HG03159 (cell line): ENCODE data around the gene ASS1.

Experiments used
- ATAC-seq: cut with Tn5 transposase; IDR thresholded peaks from one replicate; pipeline ENCODE4 v1.9.1; 2021; ENCODE audit warnings: mild to moderate bottlenecking, moderate library complexity; ENCODE audit not compliant: unreplicated experiment

Gene ASS1

DNA sequence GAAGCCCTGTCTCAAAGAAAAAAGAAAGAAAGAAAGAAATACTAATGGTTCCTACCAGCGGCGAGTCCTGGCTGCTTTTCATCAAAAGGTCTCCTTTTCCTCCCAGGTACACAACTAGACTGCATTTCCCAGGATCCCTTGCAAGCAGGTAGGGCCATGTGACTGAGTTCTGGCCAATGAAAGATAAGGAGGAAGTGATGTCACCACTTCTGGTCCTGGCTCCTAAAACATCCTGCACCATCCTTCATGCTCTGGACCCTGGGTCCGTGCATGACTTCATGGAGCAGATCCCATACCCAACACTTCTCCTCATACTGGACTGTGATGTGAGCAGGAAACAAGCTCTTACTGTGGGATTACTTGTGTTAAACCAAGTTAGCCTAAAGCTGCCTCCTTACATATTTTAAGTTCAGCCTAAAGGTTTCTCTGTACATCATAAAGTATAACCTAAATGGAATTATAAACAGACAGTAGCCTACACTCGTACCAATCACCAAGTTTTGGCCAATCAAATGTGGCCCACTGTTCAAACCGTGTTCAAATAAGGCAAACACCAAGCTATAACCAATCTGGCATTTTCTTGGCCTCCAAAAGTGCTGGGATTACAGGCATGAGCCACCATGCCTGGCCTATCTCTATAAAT, 104.5 kb downstream of the ASS1 start:
- ATAC-seq: no peak
